GM12892 (cell line): Measurements from ENCODE around the gene CXCL13.

Experiments used
- POLR2A ChIP-seq: IDR thresholded peaks from 2 replicates; pipeline ENCODE4 v1.6.1; 2011; ENCODE audit warnings: low read depth, low read length, control low read depth
- POLR2AphosphoS5 ChIP-seq: IDR thresholded peaks from 2 replicates; pipeline ENCODE4 v1.6.1; 2011; ENCODE audit warnings: low read depth, low read length, control low read depth

GRCh38 chr4:77599378-77599777 lies 6.2 kb upstream of the CXCL13 start:
- TF ChIP-seq POLR2AphosphoS5 (no peak), POLR2A (no peak)
